HEK293 (cell line): ENCODE measurements around the gene CD101.

Experiments
- CTCF ChIA-PET: fragments of 350-600 bp; formaldehyde crosslinking; extraction: SDS; loops from one replicate; lab custom pipeline; 2021; ENCODE audit warnings: antibody characterized with exemption; lab: Yijun Ruan, JAX
- POLR2A ChIA-PET: fragments of 300-600 bp; formaldehyde crosslinking; extraction: SDS; loops from one replicate; lab custom pipeline; 2020; ENCODE audit warnings: antibody characterized with exemption, inconsistent platforms; lab: Yijun Ruan, JAX
- H3K27ac ChIP-seq: fragments of 200-500 bp; sonication (Bioruptor generic); 2 replicates; pipeline ENCODE4 v1.5.1; 2014; ENCODE audit warnings: low read depth, low read length, control low read depth, inconsistent platforms; ENCODE audit errors: extremely low read depth
- H3K36me3 ChIP-seq, 2 experiments: fragments of 200-500 bp in 1 of 2; sonication (Bioruptor generic) in 1 of 2; 1 replicate in 1 of 2; 2 replicates in 1 of 2; pipeline ENCODE4 v1.5.1; 2014 to 2017; ENCODE audit warnings: inconsistent platforms in 2 of 2, low read length in 2 of 2; ENCODE audit not compliant: control insufficient read depth in 2 of 2, insufficient read depth in 1 of 2
- H3K4me1 ChIP-seq: fragments of 200-500 bp; sonication (Bioruptor generic); 2 replicates; pipeline ENCODE4 v1.5.1; 2014; ENCODE audit warnings: mild to moderate bottlenecking, low read length, inconsistent platforms; ENCODE audit not compliant: control insufficient read depth, insufficient read depth
- H3K4me3 ChIP-seq: 2 replicates; pipeline ENCODE4 v1.5.1; 2011; ENCODE audit warnings: low read depth, mild to moderate bottlenecking, control low read depth, low read length, moderate library complexity
- H3K9me3 ChIP-seq: fragments of 200-500 bp; sonication (Bioruptor generic); 2 replicates; pipeline ENCODE4 v1.5.1; 2014; ENCODE audit warnings: low read depth, low read length, inconsistent platforms; ENCODE audit not compliant: control insufficient read depth, insufficient read depth
- IKZF3 ChIP-seq: fragments of 450-650 bp; IDR thresholded peaks from 2 replicates; pipeline ENCODE4 v1.5.0; 2018; ENCODE audit warnings: missing biosample characterization, mild to moderate bottlenecking, missing genetic modification characterization, moderate library complexity
- INSM2 ChIP-seq: fragments of 450-650 bp; formaldehyde crosslinking; IDR thresholded peaks from 2 replicates; pipeline ENCODE4 v1.5.1; 2016; ENCODE audit warnings: missing biosample characterization, missing genetic modification characterization
- MEIS1 ChIP-seq: sonication (generic); formaldehyde crosslinking; IDR thresholded peaks from 2 replicates; pipeline ENCODE4 v1.8.1; 2022; ENCODE audit warnings: missing genetic modification reagents, mild to moderate bottlenecking, borderline replicate concordance
- PRDM6 ChIP-seq: fragments of 450-650 bp; formaldehyde crosslinking; IDR thresholded peaks from 2 replicates; pipeline ENCODE4 v1.5.1; 2017; ENCODE audit warnings: missing biosample characterization, missing genetic modification characterization
- ZBTB17 ChIP-seq: fragments of 450-650 bp; formaldehyde crosslinking; IDR thresholded peaks from 2 replicates; pipeline ENCODE4 v1.5.1; 2016; ENCODE audit warnings: missing biosample characterization, missing genetic modification characterization
- ZNF112 ChIP-seq: fragments of 450-650 bp; formaldehyde crosslinking; IDR thresholded peaks from 2 replicates; pipeline ENCODE4 v1.5.0; 2017; ENCODE audit warnings: missing biosample characterization, missing genetic modification characterization
- ZNF449 ChIP-seq: fragments of 450-650 bp; formaldehyde crosslinking; IDR thresholded peaks from 2 replicates; pipeline ENCODE4 v1.5.1; 2017; ENCODE audit warnings: missing biosample characterization, mild to moderate bottlenecking, missing genetic modification characterization, moderate library complexity
- ZNF473 ChIP-seq: fragments of 450-650 bp; formaldehyde crosslinking; IDR thresholded peaks from 2 replicates; pipeline ENCODE4 v1.5.1; 2017; ENCODE audit warnings: missing biosample characterization, missing genetic modification characterization
- ZNF48 ChIP-seq: fragments of 450-650 bp; formaldehyde crosslinking; IDR thresholded peaks from 2 replicates; pipeline ENCODE4 v1.5.1; 2016; ENCODE audit warnings: missing biosample characterization, missing genetic modification characterization
- ZNF664 ChIP-seq: fragments of 450-650 bp; formaldehyde crosslinking; IDR thresholded peaks from 2 replicates; pipeline ENCODE4 v1.5.1; 2016; ENCODE audit warnings: missing biosample characterization, missing genetic modification characterization
- ZNF76 ChIP-seq: fragments of 450-650 bp; formaldehyde crosslinking; IDR thresholded peaks from 2 replicates; pipeline ENCODE4; 2016; ENCODE audit warnings: low read depth, missing biosample characterization, missing genetic modification characterization, borderline replicate concordance
- ZNF776 ChIP-seq: fragments of 450-650 bp; formaldehyde crosslinking; IDR thresholded peaks from 2 replicates; pipeline ENCODE4 v1.5.0; 2017; ENCODE audit warnings: missing biosample characterization, missing genetic modification characterization, borderline replicate concordance
- ZNF777 ChIP-seq: fragments of 450-650 bp; formaldehyde crosslinking; IDR thresholded peaks from 2 replicates; pipeline ENCODE4 v1.5.1; 2017; ENCODE audit warnings: missing biosample characterization, missing genetic modification characterization, borderline replicate concordance
- ZNF791 ChIP-seq: fragments of 450-650 bp; formaldehyde crosslinking; IDR thresholded peaks from 2 replicates; pipeline ENCODE4 v1.5.1; 2016; ENCODE audit warnings: missing biosample characterization, missing genetic modification characterization
- ZSCAN23 ChIP-seq: fragments of 450-650 bp; formaldehyde crosslinking; IDR thresholded peaks from 2 replicates; pipeline ENCODE4 v1.5.1; 2016; ENCODE audit warnings: missing biosample characterization, missing genetic modification characterization
- ZSCAN5A ChIP-seq: fragments of 450-650 bp; formaldehyde crosslinking; IDR thresholded peaks from 2 replicates; pipeline ENCODE4 v1.5.1; 2016; ENCODE audit warnings: missing biosample characterization, missing genetic modification characterization

The CD101 gene

GRCh38 chr1:117046781-117047180 lies 45.2 kb downstream of the CD101 start:
- ChIA-PET CTCF (interaction anchor here (1.2 to 1.5 kb wide), 3 partner anchors 9 to 322 kb away, joined by 4 to 6 read pairs (median 4); no protein-coding TSS in a partner anchor), POLR2A (no interaction called here)
- no peak overlapping the region for H3K4me3 ChIP-seq
- no peaks in the 10 kb centered on the region for H3K9me3 ChIP-seq
- H3K27ac ChIP-seq, result no peak overlapping the region
- no peaks in the 10 kb centered on the region for H3K4me1 ChIP-seq
- TF ChIP-seq ZNF449 (peak; percentile 82), ZNF473 (tag by site-specific recombination) (no peak), PRDM6 (no peak)
- H3K36me3 ChIP-seq, result peaks cover 0 to 8% of the 10 kb centered on the region in 2 experiments; a peak in 1 of 3 replicates

GRCh38 chr1:117047271-117047670 lies 45.7 kb downstream of the CD101 start:
- H3K36me3 ChIP-seq, result peaks cover 0 to 8% of the 10 kb centered on the region in 2 experiments; a peak in 1 of 3 replicates
- TF ChIP-seq INSM2 (tag by site-specific recombination), result no peak
- no peak for TF ChIP-seq MEIS1 (CRISPR knock-in tag)
- TF ChIP-seq ZNF777 (tag by site-specific recombination), result no peak
- TF ChIP-seq ZNF48, result no peak
- no peak for TF ChIP-seq ZSCAN23
- TF ChIP-seq ZNF664 (tag by site-specific recombination), result peak; percentile 74
- no peak for TF ChIP-seq ZNF76 (tag by site-specific recombination)
- TF ChIP-seq ZSCAN5A (tag by site-specific recombination), result no peak
- no peak for TF ChIP-seq ZNF776
- TF ChIP-seq, all 188 proteins: peak for 1
- ChIA-PET CTCF (interaction anchor here (0.6 to 1.5 kb wide), 6 partner anchors 9 to 322 kb away, joined by 3 to 6 read pairs (median 4); no protein-coding TSS in a partner anchor), POLR2A (interaction anchor here (0.9 kb wide), 1 partner anchor 13 kb away, joined by 3 read pairs; the partner anchor contains the start of gene TTF2)
- Histone ChIP-seq H3K4me3 (no peak overlapping the region), H3K27ac (no peak overlapping the region), H3K4me1 (no peaks in the 10 kb centered on the region), H3K9me3 (no peaks in the 10 kb centered on the region)

GRCh38 chr1:117049857-117050256 lies 48.3 kb downstream of the CD101 start:
- Histone ChIP-seq H3K4me3 (no peak overlapping the region), H3K27ac (no peak overlapping the region), H3K4me1 (no peaks in the 10 kb centered on the region), H3K9me3 (no peaks in the 10 kb centered on the region), H3K36me3 (peaks cover 0 to 8% of the 10 kb centered on the region in 2 experiments; a peak in 1 of 3 replicates)
- ChIA-PET CTCF (interaction anchor here (0.7 kb wide), 1 partner anchor 171 kb away, joined by 3 read pairs; no protein-coding TSS in a partner anchor), POLR2A (no interaction called here)
- TF ChIP-seq IKZF3 (tag by site-specific recombination), result no peak
- TF ChIP-seq ZNF791 (tag by site-specific recombination), result no peak
- no peak for TF ChIP-seq ZNF112 (tag by site-specific recombination)
- TF ChIP-seq ZBTB17 (tag by site-specific recombination), result no peak
- TF ChIP-seq ZNF664 (tag by site-specific recombination), result no peak
